Thymus (tissue), 11 donors: ENCODE data around the gene ZNF41. TPM values are rescaled to one million over a fixed set of nuclear protein-coding genes. Genes with fewer than 3 reads are reported as not detected.
A peak's percentile ranks its signal among the peaks of the same experiment; 100 is the strongest.

Experiments
- DNase-seq, 9 donors: peaks; one replicate each; pipeline ENCODE4 v3.0.0-alpha.2; 2013; ENCODE audit warnings: low spot score in 9 of 9, low read depth in 6 of 9, missing footprints in 1 of 9
- H3K27ac ChIP-seq, 2 donors: one replicate each; pipeline ENCODE4 v1.5.1; 2013; ENCODE audit warnings: control low read depth in 1 of 2, low read depth in 1 of 2, low read length in 1 of 2, mild to moderate bottlenecking in 1 of 2, moderate library complexity in 1 of 2
- H3K27me3 ChIP-seq, 2 donors: one replicate each; pipeline ENCODE4 v1.5.1; 2013; ENCODE audit warnings: low read length in 1 of 2; ENCODE audit not compliant: control insufficient read depth in 2 of 2, insufficient read depth in 1 of 2
- H3K36me3 ChIP-seq, 2 donors: one replicate each; pipeline ENCODE4 v1.5.1; 2013; ENCODE audit warnings: low read length in 1 of 2, mild to moderate bottlenecking in 1 of 2, moderate library complexity in 1 of 2; ENCODE audit not compliant: control insufficient read depth in 2 of 2, insufficient read depth in 2 of 2
- H3K4me1 ChIP-seq, 2 donors: one replicate each; pipeline ENCODE4 v1.5.1; 2013; ENCODE audit warnings: low read length in 2 of 2; ENCODE audit not compliant: control insufficient read depth in 2 of 2, insufficient read depth in 2 of 2
- H3K4me3 ChIP-seq, 2 donors: one replicate each; pipeline ENCODE4 v1.5.1; 2013; ENCODE audit warnings: low read length in 2 of 2, control low read depth in 1 of 2, mild to moderate bottlenecking in 1 of 2
- H3K9me3 ChIP-seq, 2 donors: one replicate each; pipeline ENCODE4 v1.5.1; 2013; ENCODE audit warnings: low read length in 1 of 2, mild to moderate bottlenecking in 1 of 2; ENCODE audit not compliant: control insufficient read depth in 2 of 2, insufficient read depth in 1 of 2
- WGBS: extraction: QIAGEN DNeasy Blood & Tissue Kit; methylation state at CpG from one replicate; pipeline ENCODE4 v1.1.7; 2013; 5-methylcytosine and 5-hydroxymethylcytosine counted together
- polyA plus RNA-seq: library from polyadenylated mRNA; stranded (reverse); fragments of 200-250 nt; gene quantifications from one replicate; pipeline ENCODE4 v1.2.3, GENCODE V29; 2013
- total RNA-seq: library from RNA; stranded (reverse); fragments of 120-200 nt; gene quantifications from one replicate; pipeline ENCODE4 v1.2.4, GENCODE V29; 2013
- donor health status: healthy.

ZNF41 gene
- total and polyA plus RNA-seq, 2 donors = 4.6 to 9.3 TPM

DNA sequence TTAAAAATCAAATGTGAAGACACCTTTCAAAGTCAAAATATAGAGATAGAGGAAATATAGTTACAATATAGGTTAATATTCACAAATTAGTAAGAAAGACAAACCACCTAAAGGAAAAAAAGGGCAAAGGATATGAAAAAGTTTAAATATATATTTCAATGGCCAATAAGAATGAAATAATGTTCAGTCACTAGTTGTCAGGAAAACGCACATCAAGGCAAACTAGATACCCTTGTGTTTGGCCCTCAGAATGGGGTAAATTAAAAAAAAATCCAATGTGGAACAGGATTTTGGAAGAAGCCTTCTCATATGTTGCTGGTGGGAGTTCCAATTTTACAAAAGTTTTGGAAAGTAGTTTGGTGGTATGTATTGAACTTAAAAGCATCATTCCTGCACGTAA lies 2.4 kb downstream of the ZNF41 start:
- Histone ChIP-seq H3K36me3 (no peaks in the 10 kb centered on the region), H3K9me3 (no peaks in the 10 kb centered on the region), H3K4me1 (peaks cover 0 to 10% of the 10 kb centered on the region in 2 donors), H3K27me3 (no peaks in the 10 kb centered on the region), H3K27ac (no peak overlapping the region), H3K4me3 (no peak overlapping the region)
- no peak for DNase-seq
- 45% methylated on average over 2 of the region's 2 CpGs for WGBS

GRCh38 chrX:47475476-47475875 lies 7.5 kb downstream of the ZNF41 start:
- Histone ChIP-seq H3K4me1 (no peaks in the 10 kb centered on the region), H3K27me3 (no peaks in the 10 kb centered on the region), H3K9me3 (no peaks in the 10 kb centered on the region), H3K36me3 (no peaks in the 10 kb centered on the region), H3K4me3 (no peak overlapping the region), H3K27ac (no peak overlapping the region)
- DNase-seq = no peak

- Histone ChIP-seq H3K4me3 (no peak overlapping the region), H3K36me3 (peaks cover 4 to 15% of the 10 kb centered on the region in 2 donors), H3K27ac (no peak overlapping the region), H3K4me1 (no peaks in the 10 kb centered on the region), H3K27me3 (no peaks in the 10 kb centered on the region), H3K9me3 (no peaks in the 10 kb centered on the region)
- WGBS = 99% methylated on average over 5 of the region's 5 CpGs
- no peak for DNase-seq
Measured at GRCh38 chrX:47467106-47467505, 15.9 kb downstream of the ZNF41 start.

DNA sequence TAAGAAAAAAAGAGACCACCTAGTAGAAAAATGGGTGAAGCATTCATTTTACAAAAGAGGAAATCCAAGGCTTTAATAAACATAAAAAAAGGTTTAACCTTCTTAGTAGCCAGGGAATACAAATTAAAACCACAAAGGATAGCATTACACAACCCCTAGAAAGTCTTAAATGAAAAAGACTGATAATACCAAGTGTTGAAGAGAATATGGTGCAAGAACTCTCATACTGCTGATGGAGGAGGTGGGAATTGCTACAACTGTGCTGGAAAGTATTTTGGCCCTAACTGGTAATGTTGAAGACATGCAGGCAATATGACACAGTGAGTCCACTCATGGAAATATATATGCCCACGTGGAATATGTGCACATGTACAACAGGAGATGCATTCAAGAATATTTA lies 22.5 kb downstream of the ZNF41 start:
- peaks cover 2 to 5% of the 10 kb centered on the region in 2 donors for H3K9me3 ChIP-seq
- no peak for DNase-seq
- 98% methylated on average over 1 of the region's 1 CpG for WGBS
- no peak overlapping the region for H3K4me3 ChIP-seq
- no peaks in the 10 kb centered on the region for H3K27me3 ChIP-seq
- H3K36me3 ChIP-seq = peaks cover 6 to 7% of the 10 kb centered on the region in 2 donors
- H3K4me1 ChIP-seq = no peaks in the 10 kb centered on the region
- H3K27ac ChIP-seq = no peak overlapping the region

DNA sequence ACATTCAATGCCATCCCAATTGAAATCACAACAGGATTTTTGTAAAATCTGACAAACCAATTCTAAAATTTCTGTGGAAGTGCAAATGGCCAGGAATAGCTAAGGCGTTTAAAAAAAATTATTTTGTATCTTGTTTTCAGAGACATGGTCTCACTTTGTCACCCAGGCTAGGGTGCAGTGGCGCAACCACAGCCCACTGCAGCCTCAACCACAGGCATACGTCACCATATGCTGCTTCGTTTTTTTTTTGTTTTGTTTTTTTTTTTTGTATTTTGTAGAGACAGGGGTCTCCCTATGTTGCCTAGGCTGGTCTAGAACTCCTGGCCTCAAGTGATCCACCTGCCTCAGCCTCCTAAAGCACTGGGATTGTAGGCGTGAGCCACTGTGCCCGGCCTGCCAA lies 24.5 kb downstream of the ZNF41 start:
- Histone ChIP-seq H3K27me3 (no peaks in the 10 kb centered on the region), H3K36me3 (peaks cover 10 to 14% of the 10 kb centered on the region in 2 donors), H3K4me3 (no peak overlapping the region), H3K4me1 (no peaks in the 10 kb centered on the region), H3K27ac (no peak overlapping the region), H3K9me3 (peaks cover 2 to 5% of the 10 kb centered on the region in 2 donors)
- WGBS = 70% methylated on average over 6 of the region's 6 CpGs
- peak in 1 of 9 donors; percentile 5 for DNase-seq

DNA sequence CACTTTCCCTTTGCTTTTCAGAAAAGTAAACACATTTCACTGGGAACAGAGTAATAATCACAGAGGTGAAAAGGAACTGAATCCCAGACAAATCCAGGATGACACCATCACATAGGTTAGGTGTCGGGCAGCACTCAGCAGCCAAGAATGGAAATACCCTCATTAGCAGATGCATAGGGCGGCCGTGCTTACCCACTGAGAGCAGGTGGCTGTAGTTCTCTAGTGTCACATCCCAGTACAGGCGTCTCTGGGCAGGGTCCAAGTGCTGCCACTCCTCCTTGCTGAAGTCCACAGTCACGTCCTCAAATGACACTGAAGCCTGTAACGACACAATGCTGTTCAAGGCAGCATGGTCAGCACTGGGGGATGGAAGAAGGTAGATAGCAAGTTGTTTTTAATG lies 26.9 kb downstream of the ZNF41 start:
- Histone ChIP-seq H3K4me3 (no peak overlapping the region), H3K4me1 (no peaks in the 10 kb centered on the region), H3K9me3 (peaks cover 0 to 2% of the 10 kb centered on the region in 2 donors), H3K36me3 (peaks cover 17 to 25% of the 10 kb centered on the region in 2 donors), H3K27me3 (no peaks in the 10 kb centered on the region), H3K27ac (no peak overlapping the region)
- 93% methylated on average over 6 of the region's 6 CpGs for WGBS
- no peak for DNase-seq

DNA sequence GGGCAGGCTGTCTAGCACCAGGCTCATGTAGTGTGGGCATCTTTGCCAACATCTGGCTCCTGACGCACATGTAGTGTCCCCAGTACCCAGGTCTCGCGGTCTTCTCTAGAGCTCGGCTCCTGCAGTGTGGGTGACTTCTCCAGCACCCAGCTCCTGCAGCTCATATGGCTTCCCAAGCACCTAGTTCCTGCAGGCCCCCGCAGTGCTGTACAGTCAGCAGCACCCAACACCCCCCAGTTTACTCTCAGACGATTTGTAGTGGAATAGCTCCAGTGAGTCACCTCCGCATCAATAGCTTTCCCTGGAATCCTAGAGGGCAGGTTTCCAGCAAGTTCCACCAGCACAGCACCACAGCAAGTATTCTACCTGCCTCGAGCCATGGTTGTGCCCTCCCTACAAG lies 30.9 kb downstream of the ZNF41 start:
- Histone ChIP-seq H3K4me3 (no peak overlapping the region), H3K27me3 (no peaks in the 10 kb centered on the region), H3K9me3 (peaks cover 3 to 8% of the 10 kb centered on the region in 2 donors), H3K4me1 (no peaks in the 10 kb centered on the region), H3K36me3 (peaks cover 28 to 45% of the 10 kb centered on the region in 2 donors), H3K27ac (no peak overlapping the region)
- over 99% methylated on average over 8 of the region's 8 CpGs for WGBS
- DNase-seq = no peak

- WGBS = over 99% methylated on average over 6 of the region's 6 CpGs
- Histone ChIP-seq H3K27me3 (no peaks in the 10 kb centered on the region), H3K36me3 (peaks cover 18 to 31% of the 10 kb centered on the region in 2 donors), H3K27ac (no peak overlapping the region), H3K4me1 (no peaks in the 10 kb centered on the region), H3K9me3 (peaks cover 1 to 8% of the 10 kb centered on the region in 2 donors), H3K4me3 (no peak overlapping the region)
- no peak for DNase-seq
Measured at GRCh38 chrX:47448165-47448806, 34.7 kb downstream of the ZNF41 start.

GRCh38 chrX:47447607-47448006 lies 35.4 kb downstream of the ZNF41 start:
- 97% methylated on average over 11 of the region's 11 CpGs for WGBS
- peaks cover 1 to 8% of the 10 kb centered on the region in 2 donors for H3K9me3 ChIP-seq

More at GRCh38 chrX:47447607-47448006, 35.4 kb downstream of the ZNF41 start:
- no peak overlapping the region for H3K4me3 ChIP-seq
- peaks cover 18 to 27% of the 10 kb centered on the region in 2 donors for H3K36me3 ChIP-seq
- no peak overlapping the region for H3K27ac ChIP-seq
- H3K27me3 ChIP-seq = no peaks in the 10 kb centered on the region
- DNase-seq = no peak
- no peaks in the 10 kb centered on the region for H3K4me1 ChIP-seq
